NCI-H128 (cell line): Measurements from ENCODE around the gene BTN3A1.
"Not testable (repeated sequence)": the region's sequence is repeated elsewhere in the genome, so short reads cannot be mapped to it uniquely, and the experiment has no call there.

ENCODE experiments used
- DNase-seq: peaks from one replicate; lab custom pipeline; 2025; ENCODE audit not compliant: unreplicated experiment; lab: John Stamatoyannopoulos, UW

BTN3A1 gene

DNA sequence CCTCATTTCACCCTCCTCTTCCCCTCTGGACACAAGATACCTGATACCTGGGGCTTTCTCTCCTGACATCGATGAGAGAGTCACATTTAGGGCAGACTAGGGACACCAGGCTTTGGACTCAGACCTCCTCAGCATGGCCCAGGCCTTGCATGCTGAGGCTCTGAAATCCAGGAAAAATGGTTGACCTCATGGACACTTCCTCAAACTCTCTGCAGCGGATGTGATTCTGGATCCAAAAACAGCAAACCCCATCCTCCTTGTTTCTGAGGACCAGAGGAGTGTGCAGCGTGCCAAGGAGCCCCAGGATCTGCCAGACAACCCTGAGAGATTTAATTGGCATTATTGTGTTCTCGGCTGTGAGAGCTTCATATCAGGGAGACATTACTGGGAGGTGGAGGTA, 10.9 kb downstream of the BTN3A1 start:
- DNase-seq, result no peak

DNA sequence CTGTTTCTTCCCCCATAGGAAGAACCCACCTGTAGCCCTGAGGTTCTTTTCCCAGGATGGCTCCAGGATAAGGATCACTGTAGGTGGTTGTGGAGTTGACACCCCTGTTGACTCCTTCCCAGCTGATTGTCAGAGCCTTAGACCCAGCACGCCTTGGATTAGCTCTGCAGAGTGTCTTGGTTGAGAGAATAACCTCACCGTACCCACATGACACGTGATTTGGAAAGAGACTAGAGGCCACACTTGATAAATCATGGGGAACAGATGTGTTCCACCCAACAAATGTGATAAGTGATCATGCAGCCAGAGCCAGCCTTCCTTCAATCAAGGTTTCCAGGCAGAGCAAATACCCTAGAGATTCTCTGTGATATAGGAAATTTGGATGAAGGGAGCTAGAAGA, 12.2 kb downstream of the BTN3A1 start:
- DNase-seq, result no peak

GRCh38 chr6:26415036-26415614, 13.1 kb downstream of the BTN3A1 start:
- DNase-seq, result no peak

DNA sequence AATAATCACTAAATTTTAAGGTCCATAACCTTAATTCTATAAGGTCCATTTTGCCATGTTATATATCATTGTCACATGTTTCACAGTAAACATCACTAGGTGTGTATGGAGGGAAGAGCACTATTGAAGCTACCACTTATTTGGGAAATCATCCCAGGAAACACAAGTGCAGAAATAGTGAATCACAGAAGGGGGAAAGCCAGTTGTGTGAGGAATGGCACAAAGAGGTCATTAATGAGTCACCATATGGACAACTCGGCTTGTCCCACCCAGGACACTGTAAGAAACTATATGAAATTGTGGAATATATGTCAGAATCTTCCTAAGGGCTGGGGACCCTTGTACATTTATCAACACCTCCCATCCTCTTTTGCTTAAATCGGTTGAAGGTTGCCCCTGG, 13.7 kb downstream of the BTN3A1 start:
- DNase-seq, result no peak

DNA sequence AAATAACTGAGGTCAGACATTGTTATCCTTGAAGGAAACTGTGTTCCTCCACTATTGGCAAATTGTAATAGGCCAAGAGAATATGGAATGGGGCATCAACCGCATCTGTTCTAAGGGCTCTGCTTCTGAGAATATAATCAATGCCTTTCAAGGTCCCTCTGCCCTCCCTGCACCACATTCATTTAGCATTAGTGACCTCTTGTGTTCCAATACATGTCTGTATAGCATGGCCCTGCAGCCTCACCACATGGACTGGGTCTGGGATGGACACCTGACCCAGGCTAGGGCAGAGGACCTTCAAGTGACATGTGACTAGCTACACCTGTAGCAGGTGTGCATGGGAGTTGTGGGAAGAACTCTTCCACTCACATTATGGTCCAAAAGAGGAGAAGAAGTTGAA, 14.2 kb downstream of the BTN3A1 start:
- DNase-seq, result no peak

- DNase-seq, result not testable (repeated sequence)
Measured at GRCh38 chr6:26418077-26418476, 16.0 kb downstream of the BTN3A1 start.

GRCh38 chr6:26418795-26419194, 16.7 kb downstream of the BTN3A1 start:
- DNase-seq, result not testable (repeated sequence)

- no peak for DNase-seq
Measured at GRCh38 chr6:26420688-26421171, 18.7 kb downstream of the BTN3A1 start.

- peak; percentile 61 for DNase-seq
Measured at GRCh38 chr6:26421259-26422144, 19.4 kb downstream of the BTN3A1 start.

DNA sequence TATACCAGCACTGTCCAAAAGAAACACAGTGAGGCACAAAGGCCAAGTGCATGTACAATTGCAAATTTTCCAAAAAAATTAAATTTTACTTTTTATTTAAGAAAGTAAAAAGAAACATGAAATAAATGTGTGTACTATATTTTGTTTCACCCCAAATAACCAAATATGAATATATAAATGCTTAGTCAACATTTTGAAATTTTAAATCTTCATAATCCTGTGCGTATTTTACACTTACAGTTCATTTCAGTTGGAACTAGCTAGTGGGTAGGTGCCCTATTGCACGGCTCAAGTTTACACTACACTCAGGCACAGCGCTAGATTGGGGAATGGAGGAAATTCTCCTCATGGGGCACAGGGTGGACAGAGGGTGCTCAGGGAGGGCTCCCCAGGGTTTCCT, 20.3 kb downstream of the BTN3A1 start:
- DNase-seq, result no peak

GRCh38 chr6:26426691-26427450, 24.8 kb downstream of the BTN3A1 start:
- DNase-seq, result no peak

- DNase-seq, result no peak
Measured at GRCh38 chr6:26427451-26427809, 25.4 kb downstream of the BTN3A1 start.

- DNase-seq, result no peak
Measured at GRCh38 chr6:26428206-26428605, 26.1 kb downstream of the BTN3A1 start.

GRCh38 chr6:26430787-26431186, 28.7 kb downstream of the BTN3A1 start:
- no peak for DNase-seq

GRCh38 chr6:26431258-26432172, 29.4 kb downstream of the BTN3A1 start:
- no peak for DNase-seq

GRCh38 chr6:26432627-26433201, 30.6 kb downstream of the BTN3A1 start:
- DNase-seq, result no peak

DNA sequence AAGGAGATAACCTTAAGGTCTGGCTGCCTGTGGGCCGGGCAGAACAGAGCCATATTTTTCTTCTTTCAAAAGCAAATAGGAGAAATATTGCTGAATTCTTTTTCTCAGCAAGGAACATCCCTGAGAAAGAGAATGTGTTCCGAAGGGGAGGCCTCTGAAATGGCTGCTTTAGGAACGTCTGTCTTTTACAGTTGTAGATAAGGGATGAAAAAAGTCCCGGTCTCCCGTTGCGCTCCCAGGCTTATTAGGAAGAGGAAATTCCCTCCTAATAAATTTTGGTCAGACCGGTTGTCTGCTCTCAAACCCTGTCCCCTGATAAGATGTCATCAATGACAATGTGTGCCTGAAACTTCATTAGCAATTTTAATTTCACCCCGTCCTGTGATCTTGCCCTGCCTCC, 31.6 kb downstream of the BTN3A1 start:
- not testable (repeated sequence) for DNase-seq

- DNase-seq, result no peak
Measured at GRCh38 chr6:26436018-26436417, 33.9 kb downstream of the BTN3A1 start.

DNA sequence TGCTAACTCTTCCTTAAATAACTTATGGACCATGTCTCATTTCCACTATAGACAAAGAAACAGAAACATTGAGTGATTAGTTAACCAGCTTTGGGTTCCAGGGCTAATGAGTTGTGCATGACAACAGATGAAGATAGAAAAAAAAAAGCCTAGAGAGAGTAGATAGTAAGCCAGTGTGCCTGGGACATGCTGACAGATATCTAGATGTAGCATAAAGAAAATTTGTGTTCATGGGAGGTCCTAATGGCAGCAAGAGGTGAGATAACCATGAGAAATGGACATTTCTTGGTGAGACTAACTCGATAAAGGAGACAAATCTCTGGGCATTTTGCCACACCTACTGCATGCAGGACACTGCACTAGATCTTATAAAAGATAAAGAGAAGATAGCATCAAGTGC, 35.5 kb downstream of the BTN3A1 start:
- no peak for DNase-seq

- no peak for DNase-seq
Measured at GRCh38 chr6:26438000-26438399, 35.9 kb downstream of the BTN3A1 start.
